Measurements from ENCODE around the gene ITPR2.
"Not testable (repeated sequence)": the region's sequence is repeated elsewhere in the genome, so short reads cannot be mapped to it uniquely, and the experiment has no call there.

The ITPR2 gene

GRCh38 chr12:26551385-26551784 is 281.6 kb downstream of the ITPR2 start:
- no peak for DNase-seq

- DNase-seq, result no peak
These were observed 284.8 kb downstream of the ITPR2 start for GRCh38 chr12:26548227-26548626.

GRCh38 chr12:26546535-26547314 is 286.3 kb downstream of the ITPR2 start:
- no peak for DNase-seq

- DNase-seq, result no peak
These were observed 293.9 kb downstream of the ITPR2 start for GRCh38 chr12:26539131-26539530.

- no peak for DNase-seq
These were observed 295.3 kb downstream of the ITPR2 start for GRCh38 chr12:26537651-26538050.

GRCh38 chr12:26537126-26537525 is 295.9 kb downstream of the ITPR2 start:
- DNase-seq, result no peak

GRCh38 chr12:26535826-26536225 is 297.2 kb downstream of the ITPR2 start:
- DNase-seq, result no peak

- no peak for DNase-seq
These were observed 298.9 kb downstream of the ITPR2 start for GRCh38 chr12:26534071-26534470.

- DNase-seq, result no peak
These were observed 299.8 kb downstream of the ITPR2 start for GRCh38 chr12:26533211-26533610.

- DNase-seq, result no peak
These were observed 302.5 kb downstream of the ITPR2 start for GRCh38 chr12:26530461-26530860.

- no peak for DNase-seq
These were observed 304.1 kb downstream of the ITPR2 start for GRCh38 chr12:26528943-26529342.

- no peak for DNase-seq
These were observed 305.3 kb downstream of the ITPR2 start for GRCh38 chr12:26527682-26528081.

GRCh38 chr12:26524862-26525465 is 308.0 kb downstream of the ITPR2 start:
- no peak for DNase-seq

- DNase-seq, result no peak
These were observed 309.3 kb downstream of the ITPR2 start for GRCh38 chr12:26523708-26524150.

GRCh38 chr12:26520869-26521268 is 312.1 kb downstream of the ITPR2 start:
- no peak for DNase-seq

- no peak for DNase-seq
These were observed 312.9 kb downstream of the ITPR2 start for GRCh38 chr12:26520109-26520508.

- no peak for DNase-seq
These were observed 313.5 kb downstream of the ITPR2 start for GRCh38 chr12:26519462-26519861.

GRCh38 chr12:26517320-26517719 is 315.7 kb downstream of the ITPR2 start:
- DNase-seq, result not testable (repeated sequence)

- no peak for DNase-seq
These were observed 318.6 kb downstream of the ITPR2 start for GRCh38 chr12:26514364-26514763.

- DNase-seq, result no peak
These were observed 319.5 kb downstream of the ITPR2 start for GRCh38 chr12:26513363-26514043.

- DNase-seq, result no peak
These were observed 320.8 kb downstream of the ITPR2 start for GRCh38 chr12:26512213-26512612.

- DNase-seq, result no peak
These were observed 322.7 kb downstream of the ITPR2 start for GRCh38 chr12:26510354-26510674.

GRCh38 chr12:26507613-26508012 is 325.4 kb downstream of the ITPR2 start:
- DNase-seq, result no peak

GRCh38 chr12:26499979-26500640 is 332.9 kb downstream of the ITPR2 start:
- DNase-seq, result no peak
